Vagina (tissue), 2 donors: ENCODE measurements around the gene CMPK1. TPM values are rescaled to one million over a fixed set of nuclear protein-coding genes. Genes with fewer than 3 reads are reported as not detected.
"Not testable (repeated sequence)": the region's sequence is repeated elsewhere in the genome, so short reads cannot be mapped to it uniquely, and the experiment has no call there.

Source experiments
- DNase-seq, 2 donors: peaks; one replicate each; pipeline ENCODE4 v3.0.0-alpha.2; 2017; ENCODE audit errors: extremely low spot score in 2 of 2
- H3K27ac ChIP-seq: fragments of 200-600 bp; sonication (generic); one replicate; pipeline ENCODE4 v1.5.1; 2019
- H3K27me3 ChIP-seq: fragments of 200-600 bp; sonication (generic); one replicate; pipeline ENCODE4 v1.5.1; 2019
- H3K36me3 ChIP-seq, 2 donors: fragments of 200-600 bp; sonication (generic); one replicate each; pipeline ENCODE4 v1.5.1; 2017 to 2019
- H3K4me1 ChIP-seq: fragments of 200-600 bp; sonication (generic); one replicate; pipeline ENCODE4 v1.5.1; 2019
- H3K4me3 ChIP-seq, 2 donors: fragments of 200-600 bp; sonication (generic); 1 replicate in 1 of 2; 2 replicates in 1 of 2; pipeline ENCODE4 v1.5.1; 2016 to 2019
- H3K9me3 ChIP-seq: fragments of 200-600 bp; sonication (generic); one replicate; pipeline ENCODE4 v1.5.1; 2019
- CTCF ChIP-seq, 3 experiments: fragments of 450-650 bp in 2 of 3; fragments of 200-600 bp in 1 of 3; sonication (generic) in 1 of 3; IDR thresholded peaks; one replicate each; pipeline ENCODE4 v1.5.1; 2017 to 2019; ENCODE audit warnings: antibody characterized with exemption in 3 of 3, mild to moderate bottlenecking in 2 of 3, moderate library complexity in 2 of 3
- POLR2A ChIP-seq, 2 donors: fragments of 450-650 bp; IDR thresholded peaks; one replicate each; pipeline ENCODE4 v1.6.1; 2017; ENCODE audit warnings: antibody characterized with exemption in 2 of 2, mild to moderate bottlenecking in 2 of 2, moderate library complexity in 2 of 2
- POLR2AphosphoS5 ChIP-seq, 2 donors: sonication (generic); formaldehyde crosslinking; IDR thresholded peaks; one replicate each; pipeline ENCODE4 v1.9.0; 2017; ENCODE audit warnings: antibody characterized with exemption in 2 of 2, mild to moderate bottlenecking in 2 of 2, low read depth in 1 of 2; ENCODE audit not compliant: insufficient read depth in 1 of 2
- intact Hi-C: fragments of 100-400 bp; cut with DNase I; formaldehyde crosslinking; loops from one replicate; pipeline ENCODE4 v1.15.1; 2023
- total RNA-seq: library from RNA; depleted of rRNA; stranded (reverse); fragments of >200 nt; gene quantifications from one replicate; pipeline ENCODE4 v1.2.3, GENCODE V29; 2016

CMPK1 gene
- total RNA-seq = 79.3 TPM

- no peaks in the 10 kb centered on the region for H3K9me3 ChIP-seq
- H3K4me3 ChIP-seq = peak within 1 kb of the TSS; percentile 69 to 92
- no peaks in the 10 kb centered on the region for H3K36me3 ChIP-seq
- peaks cover 48% of the 10 kb centered on the region for H3K4me1 ChIP-seq
- intact Hi-C loops = no loop called here
- peak within 1 kb of the TSS; percentile 97 for H3K27ac ChIP-seq
- TF ChIP-seq POLR2A (IDR thresholded peaks at IDR 0.05) (no peak), POLR2AphosphoS5 (IDR thresholded peaks at IDR 0.05; ENCODE audit: insufficient read depth in 1 of 2, low read depth in 1 of 2) (peak in 1 of 2 donors; percentile 34)
- H3K27me3 ChIP-seq = no peaks in the 10 kb centered on the region
- no peak for DNase-seq
These were observed at the start of gene CMPK1 for GRCh38 chr1:47333578-47333921. Gene CMPK1, plus strand, starts transcription at chr1:47333790. Its CDS starts 156 bp downstream, at chr1:47333946.

- H3K9me3 ChIP-seq, H3K4me1 ChIP-seq, H3K27ac ChIP-seq, intact Hi-C loops, DNase-seq, H3K36me3 ChIP-seq, H3K27me3 ChIP-seq, H3K4me3 ChIP-seq: not testable (repeated sequence)
These were observed 45.5 kb upstream of the CMPK1 start for GRCh38 chr1:47288116-47288515.

GRCh38 chr1:47294863-47295262 lies 38.7 kb upstream of the CMPK1 start:
- intact Hi-C loops, DNase-seq, H3K9me3 ChIP-seq, H3K4me1 ChIP-seq, H3K27ac ChIP-seq, H3K4me3 ChIP-seq, H3K27me3 ChIP-seq, H3K36me3 ChIP-seq: not testable (repeated sequence)

- H3K4me1 ChIP-seq = no peaks in the 10 kb centered on the region
- H3K27ac ChIP-seq = no peak overlapping the region
- DNase-seq = no peak
- H3K27me3 ChIP-seq = no peaks in the 10 kb centered on the region
- H3K4me3 ChIP-seq = no peak overlapping the region
- intact Hi-C loops = no loop called here
- no peak for TF ChIP-seq POLR2AphosphoS5 (IDR thresholded peaks at IDR 0.05; ENCODE audit: insufficient read depth in 1 of 2, low read depth in 1 of 2)
- no peak for TF ChIP-seq POLR2A (IDR thresholded peaks at IDR 0.05)
- TF ChIP-seq CTCF (IDR thresholded peaks at IDR 0.05) = no peak
- H3K36me3 ChIP-seq = no peaks in the 10 kb centered on the region
- no peaks in the 10 kb centered on the region for H3K9me3 ChIP-seq
These were observed 38.0 kb upstream of the CMPK1 start for GRCh38 chr1:47295579-47295978.

- TF ChIP-seq POLR2AphosphoS5 (IDR thresholded peaks at IDR 0.05; ENCODE audit: insufficient read depth in 1 of 2, low read depth in 1 of 2) (peak in 1 of 2 donors; percentile 38), POLR2A (IDR thresholded peaks at IDR 0.05) (no peak)
- Histone ChIP-seq H3K4me1 (no peaks in the 10 kb centered on the region), H3K27ac (no peak overlapping the region), H3K9me3 (no peaks in the 10 kb centered on the region), H3K36me3 (no peaks in the 10 kb centered on the region), H3K27me3 (no peaks in the 10 kb centered on the region), H3K4me3 (no peak overlapping the region)
- no peak for DNase-seq
- intact Hi-C loops = no loop called here
These were observed 35.4 kb upstream of the CMPK1 start for GRCh38 chr1:47298025-47298699.

GRCh38 chr1:47302472-47302871 lies 31.1 kb upstream of the CMPK1 start:
- no peak for DNase-seq
- intact Hi-C loops = no loop called here

More at GRCh38 chr1:47302472-47302871, 31.1 kb upstream of the CMPK1 start:
- H3K27me3 ChIP-seq = no peaks in the 10 kb centered on the region
- H3K27ac ChIP-seq = no peak overlapping the region
- H3K4me1 ChIP-seq = no peaks in the 10 kb centered on the region
- H3K4me3 ChIP-seq = no peak overlapping the region
- TF ChIP-seq POLR2AphosphoS5 (IDR thresholded peaks at IDR 0.05; ENCODE audit: insufficient read depth in 1 of 2, low read depth in 1 of 2) (no peak), CTCF (IDR thresholded peaks at IDR 0.05) (no peak), POLR2A (IDR thresholded peaks at IDR 0.05) (no peak)
- H3K9me3 ChIP-seq = no peaks in the 10 kb centered on the region
- H3K36me3 ChIP-seq = no peaks in the 10 kb centered on the region
